Gastrocnemius medialis (tissue), 4 donors: ENCODE results near the gene CAMTA1. TPM values are rescaled to one million over a fixed set of nuclear protein-coding genes. Genes with fewer than 3 reads are reported as not detected.

Experiments
- ATAC-seq, 2 donors: fragments of 150-250 bp; one replicate each; pipeline ENCODE4 v1.9.1; 2016
- DNase-seq, 2 donors: peaks; one replicate each; pipeline ENCODE4 v3.0.0-alpha.2; 2019
- H3K27ac ChIP-seq, 4 donors: fragments of 200-600 bp; sonication (generic); 1 replicate in 1 of 4; 2 replicates in 3 of 4; pipeline ENCODE4 v1.5.1; 2016 to 2018; ENCODE audit warnings: mild to moderate bottlenecking in 2 of 4, moderate library complexity in 1 of 4
- H3K27me3 ChIP-seq, 3 donors: fragments of 200-600 bp; sonication (generic) in 2 of 3; 1 replicate in 1 of 3; 2 replicates in 2 of 3; pipeline versions ENCODE4 v1.5.1 to v1.6.0; 2016 to 2019; ENCODE audit warnings: mild to moderate bottlenecking in 1 of 3, moderate library complexity in 1 of 3
- H3K36me3 ChIP-seq, 2 donors: fragments of 200-600 bp; sonication (generic) in 1 of 2; one replicate each; pipeline ENCODE4 v1.5.1; 2017 to 2018
- H3K4me1 ChIP-seq, 2 donors: fragments of 200-600 bp; sonication (generic) in 1 of 2; one replicate each; pipeline ENCODE4 v1.5.1; 2016 to 2017; ENCODE audit warnings: mild to moderate bottlenecking in 2 of 2
- H3K4me3 ChIP-seq, 4 donors: fragments of 200-600 bp; sonication (generic) in 3 of 4; 1 replicate in 1 of 4; 2 replicates in 3 of 4; pipeline ENCODE4 v1.5.1; 2016 to 2019; ENCODE audit warnings: mild to moderate bottlenecking in 2 of 4
- H3K9me3 ChIP-seq, 3 donors: fragments of 200-600 bp; sonication (generic) in 2 of 3; 1 replicate in 1 of 3; 2 replicates in 2 of 3; pipeline ENCODE4 v1.5.1; 2016 to 2019
- CTCF ChIP-seq, 5 experiments: fragments of 450-650 bp in 3 of 5; fragments of 200-600 bp in 2 of 5; sonication (generic) in 2 of 5; IDR thresholded peaks in 4 of 5; conservative IDR thresholded peaks in 1 of 5; 1 replicate in 4 of 5; 2 replicates in 1 of 5; pipeline ENCODE4 v1.5.1; 2016 to 2019; ENCODE audit warnings: antibody characterized with exemption in 5 of 5, mild to moderate bottlenecking in 3 of 5, moderate library complexity in 3 of 5
- POLR2A ChIP-seq, 2 donors: fragments of 450-650 bp; IDR thresholded peaks; one replicate each; pipeline ENCODE4 v1.6.1; 2017; ENCODE audit warnings: antibody characterized with exemption in 2 of 2, mild to moderate bottlenecking in 2 of 2, moderate library complexity in 2 of 2
- in situ Hi-C, 4 donors: fragments of 200-750 bp; cut with MboI; loops; one replicate each; pipeline versions ENCODE4 v1.15.0 to v1.8.0; 2017; ENCODE audit warnings: low sequenced_read_pairs in 4 of 4
- intact Hi-C: fragments of 100-400 bp; cut with DNase I; formaldehyde crosslinking; loops from one replicate; pipeline ENCODE4 v1.15.1; 2023; ENCODE audit warnings: low total_unique reads
- total RNA-seq, 4 donors: library from RNA; depleted of rRNA; stranded (reverse); fragments of >200 nt; gene quantifications; one replicate each; pipeline versions ENCODE4 v1.1.0 to v1.2.3, GENCODE V29; 2016

The CAMTA1 gene
- total RNA-seq, 4 donors from 2014 or later, result 60.5 to 113 (median 70.4) TPM

- peaks cover 0 to 2% (median 0%) of the 10 kb centered on the region in 3 donors for H3K9me3 ChIP-seq
- DNase-seq, result no peak
- no peak overlapping the region for H3K4me3 ChIP-seq
- in situ Hi-C loops, result no loop called here
- H3K4me1 ChIP-seq, result peaks cover 0 to 7% of the 10 kb centered on the region in 2 donors
- no peak for ATAC-seq
- H3K27me3 ChIP-seq, result peaks cover 0 to 3% (median 0%) of the 10 kb centered on the region in 3 donors
- H3K36me3 ChIP-seq, result no peaks in the 10 kb centered on the region
- intact Hi-C loops, result no loop called here
- H3K27ac ChIP-seq, result no peak overlapping the region
- TF ChIP-seq CTCF (IDR thresholded peaks at IDR 0.05 in 4 of 5, conservative IDR thresholded peaks at IDR 0.05 in 1 of 5), result no peak
- TF ChIP-seq POLR2A (IDR thresholded peaks at IDR 0.05), result no peak
Observed at GRCh38 chr1:7268983-7269382, 483.7 kb downstream of the CAMTA1 start.

- ATAC-seq (no peak), DNase-seq (no peak)
- in situ Hi-C loops (no loop called here), intact Hi-C loops (no loop called here)
- H3K27me3 ChIP-seq, result peaks cover 0 to 3% (median 0%) of the 10 kb centered on the region in 3 donors
- no peak overlapping the region for H3K27ac ChIP-seq
- H3K4me3 ChIP-seq, result no peak overlapping the region
- peaks cover 0 to 7% of the 10 kb centered on the region in 2 donors for H3K4me1 ChIP-seq
- H3K9me3 ChIP-seq, result peaks cover 0 to 2% (median 0%) of the 10 kb centered on the region in 3 donors
- H3K36me3 ChIP-seq, result no peaks in the 10 kb centered on the region
- TF ChIP-seq POLR2A (IDR thresholded peaks at IDR 0.05) (no peak), CTCF (IDR thresholded peaks at IDR 0.05 in 4 of 5, conservative IDR thresholded peaks at IDR 0.05 in 1 of 5) (no peak)
Observed at GRCh38 chr1:7269525-7269924, 484.3 kb downstream of the CAMTA1 start.

GRCh38 chr1:7274256-7274655, 489.0 kb downstream of the CAMTA1 start:
- ATAC-seq (no peak), DNase-seq (no peak)
- H3K4me3 ChIP-seq, result no peak overlapping the region
- no peaks in the 10 kb centered on the region for H3K36me3 ChIP-seq
- intact Hi-C loops, result no loop called here
- H3K4me1 ChIP-seq, result no peaks in the 10 kb centered on the region
- in situ Hi-C loops, result no loop called here
- no peaks in the 10 kb centered on the region for H3K27me3 ChIP-seq
- H3K27ac ChIP-seq, result no peak overlapping the region
- no peak for TF ChIP-seq CTCF (IDR thresholded peaks at IDR 0.05 in 4 of 5, conservative IDR thresholded peaks at IDR 0.05 in 1 of 5)
- no peak for TF ChIP-seq POLR2A (IDR thresholded peaks at IDR 0.05)
- H3K9me3 ChIP-seq, result no peaks in the 10 kb centered on the region

- Histone ChIP-seq H3K36me3 (no peaks in the 10 kb centered on the region), H3K27me3 (no peaks in the 10 kb centered on the region), H3K9me3 (no peaks in the 10 kb centered on the region), H3K4me1 (peaks cover 0 to 8% of the 10 kb centered on the region in 2 donors), H3K27ac (no peak overlapping the region), H3K4me3 (no peak overlapping the region)
- ATAC-seq (no peak), DNase-seq (no peak)
- TF ChIP-seq POLR2A (IDR thresholded peaks at IDR 0.05) (no peak), CTCF (IDR thresholded peaks at IDR 0.05 in 4 of 5, conservative IDR thresholded peaks at IDR 0.05 in 1 of 5) (no peak)
- intact Hi-C loops (no loop called here), in situ Hi-C loops (no loop called here)
Observed at GRCh38 chr1:7278045-7278444, 492.8 kb downstream of the CAMTA1 start.
